Measurements from ENCODE around the gene TLE2. TPM values are rescaled to one million over a fixed set of nuclear protein-coding genes. Genes with fewer than 3 reads are reported as not detected.

Gene TLE2
- polyA plus RNA-seq, 2 of the 4 experiments (the other 2 are of a cell fraction), result 2.1 to 2.6 TPM

DNA sequence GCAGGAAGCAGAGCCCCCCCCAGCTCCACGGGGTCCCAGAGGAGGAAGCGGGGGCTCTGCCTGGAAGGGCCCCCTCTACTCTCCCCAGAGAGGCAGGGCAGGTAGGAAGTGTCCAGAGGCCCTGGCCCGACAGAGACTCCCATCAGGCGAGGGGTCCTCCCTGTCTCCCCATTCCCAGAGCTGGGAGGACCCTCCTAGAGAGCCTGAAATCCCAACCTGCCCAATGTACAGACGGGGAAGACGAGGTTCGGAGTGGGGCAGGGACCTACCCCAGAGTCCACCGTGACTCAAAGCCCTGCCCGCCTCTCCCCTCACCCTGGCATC lies 1.1 kb downstream of the TLE2 start:
- Histone ChIP-seq H3K4me3 (no peak overlapping the region), H3K4me1 (no peaks in the 10 kb centered on the region; the same call in 2 of the 3 replicates), H3K27ac (no peak overlapping the region), H3K9me3 (no peaks in the 10 kb centered on the region), H3K4me2 (no peak overlapping the region; the same call in 2 of the 3 replicates)
- ChIA-PET POLR2A (no interaction called here), CTCF (interaction anchor here (0.9 kb wide), 1 partner anchor 8 kb away, joined by 3 read pairs; no protein-coding TSS in a partner anchor)
- 78% methylated on average over 4 of the region's 9 CpGs for WGBS (ENCODE audit: missing lambda C conversion rate)
- ATAC-seq, result no peak
- TF ChIP-seq JUN (IDR thresholded peaks at IDR 0.05) (no peak), POLR2AphosphoS2 (conservative IDR thresholded peaks at IDR 0.05; ENCODE audit: low read length) (no peak), MAZ (IDR thresholded peaks at IDR 0.05; ENCODE audit: borderline replicate concordance, low read depth, low read length) (no peak), SREBF2 (IDR thresholded peaks at IDR 0.05) (no peak), RFX5 (IDR thresholded peaks at IDR 0.05) (no peak), CHD4 (IDR thresholded peaks at IDR 0.05; ENCODE audit: borderline replicate concordance) (no peak), EHF (CRISPR knock-in tag; IDR thresholded peaks at IDR 0.05) (no peak), RAD21 (conservative IDR thresholded peaks at IDR 0.05 in 1 of 2, IDR thresholded peaks at IDR 0.05 in 1 of 2) (no peak), BHLHE40 (IDR thresholded peaks at IDR 0.05; ENCODE audit: low read depth, low read length) (no peak)
- TF ChIP-seq, protein P1, sequence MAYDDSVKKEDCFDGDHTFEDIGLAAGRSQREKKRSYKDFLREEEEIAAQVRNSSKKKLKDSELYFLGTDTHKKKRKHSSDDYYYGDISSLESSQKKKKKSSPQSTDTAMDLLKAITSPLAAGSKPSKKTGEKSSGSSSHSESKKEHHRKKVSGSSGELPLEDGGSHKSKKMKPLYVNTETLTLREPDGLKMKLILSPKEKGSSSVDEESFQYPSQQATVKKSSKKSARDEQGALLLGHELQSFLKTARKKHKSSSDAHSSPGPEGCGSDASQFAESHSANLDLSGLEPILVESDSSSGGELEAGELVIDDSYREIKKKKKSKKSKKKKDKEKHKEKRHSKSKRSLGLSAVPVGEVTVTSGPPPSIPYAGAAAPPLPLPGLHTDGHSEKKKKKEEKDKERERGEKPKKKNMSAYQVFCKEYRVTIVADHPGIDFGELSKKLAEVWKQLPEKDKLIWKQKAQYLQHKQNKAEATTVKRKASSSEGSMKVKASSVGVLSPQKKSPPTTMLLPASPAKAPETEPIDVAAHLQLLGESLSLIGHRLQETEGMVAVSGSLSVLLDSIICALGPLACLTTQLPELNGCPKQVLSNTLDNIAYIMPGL (CRISPR knock-in tag; IDR thresholded peaks at IDR 0.05; ENCODE audit: borderline replicate concordance), result no peak
- TF ChIP-seq, protein P2, sequence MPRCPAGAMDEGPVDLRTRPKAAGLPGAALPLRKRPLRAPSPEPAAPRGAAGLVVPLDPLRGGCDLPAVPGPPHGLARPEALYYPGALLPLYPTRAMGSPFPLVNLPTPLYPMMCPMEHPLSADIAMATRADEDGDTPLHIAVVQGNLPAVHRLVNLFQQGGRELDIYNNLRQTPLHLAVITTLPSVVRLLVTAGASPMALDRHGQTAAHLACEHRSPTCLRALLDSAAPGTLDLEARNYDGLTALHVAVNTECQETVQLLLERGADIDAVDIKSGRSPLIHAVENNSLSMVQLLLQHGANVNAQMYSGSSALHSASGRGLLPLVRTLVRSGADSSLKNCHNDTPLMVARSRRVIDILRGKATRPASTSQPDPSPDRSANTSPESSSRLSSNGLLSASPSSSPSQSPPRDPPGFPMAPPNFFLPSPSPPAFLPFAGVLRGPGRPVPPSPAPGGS (IDR thresholded peaks at IDR 0.05), result no peak
- TF ChIP-seq, protein P3, sequence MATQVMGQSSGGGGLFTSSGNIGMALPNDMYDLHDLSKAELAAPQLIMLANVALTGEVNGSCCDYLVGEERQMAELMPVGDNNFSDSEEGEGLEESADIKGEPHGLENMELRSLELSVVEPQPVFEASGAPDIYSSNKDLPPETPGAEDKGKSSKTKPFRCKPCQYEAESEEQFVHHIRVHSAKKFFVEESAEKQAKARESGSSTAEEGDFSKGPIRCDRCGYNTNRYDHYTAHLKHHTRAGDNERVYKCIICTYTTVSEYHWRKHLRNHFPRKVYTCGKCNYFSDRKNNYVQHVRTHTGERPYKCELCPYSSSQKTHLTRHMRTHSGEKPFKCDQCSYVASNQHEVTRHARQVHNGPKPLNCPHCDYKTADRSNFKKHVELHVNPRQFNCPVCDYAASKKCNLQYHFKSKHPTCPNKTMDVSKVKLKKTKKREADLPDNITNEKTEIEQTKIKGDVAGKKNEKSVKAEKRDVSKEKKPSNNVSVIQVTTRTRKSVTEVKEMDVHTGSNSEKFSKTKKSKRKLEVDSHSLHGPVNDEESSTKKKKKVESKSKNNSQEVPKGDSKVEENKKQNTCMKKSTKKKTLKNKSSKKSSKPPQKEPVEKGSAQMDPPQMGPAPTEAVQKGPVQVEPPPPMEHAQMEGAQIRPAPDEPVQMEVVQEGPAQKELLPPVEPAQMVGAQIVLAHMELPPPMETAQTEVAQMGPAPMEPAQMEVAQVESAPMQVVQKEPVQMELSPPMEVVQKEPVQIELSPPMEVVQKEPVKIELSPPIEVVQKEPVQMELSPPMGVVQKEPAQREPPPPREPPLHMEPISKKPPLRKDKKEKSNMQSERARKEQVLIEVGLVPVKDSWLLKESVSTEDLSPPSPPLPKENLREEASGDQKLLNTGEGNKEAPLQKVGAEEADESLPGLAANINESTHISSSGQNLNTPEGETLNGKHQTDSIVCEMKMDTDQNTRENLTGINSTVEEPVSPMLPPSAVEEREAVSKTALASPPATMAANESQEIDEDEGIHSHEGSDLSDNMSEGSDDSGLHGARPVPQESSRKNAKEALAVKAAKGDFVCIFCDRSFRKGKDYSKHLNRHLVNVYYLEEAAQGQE (IDR thresholded peaks at IDR 0.05), result no peak
- no peak for DNase-seq (ENCODE audit: low read depth in 1 of 2, low spot score in 1 of 2)
- FAIRE-seq, result no peak

DNA sequence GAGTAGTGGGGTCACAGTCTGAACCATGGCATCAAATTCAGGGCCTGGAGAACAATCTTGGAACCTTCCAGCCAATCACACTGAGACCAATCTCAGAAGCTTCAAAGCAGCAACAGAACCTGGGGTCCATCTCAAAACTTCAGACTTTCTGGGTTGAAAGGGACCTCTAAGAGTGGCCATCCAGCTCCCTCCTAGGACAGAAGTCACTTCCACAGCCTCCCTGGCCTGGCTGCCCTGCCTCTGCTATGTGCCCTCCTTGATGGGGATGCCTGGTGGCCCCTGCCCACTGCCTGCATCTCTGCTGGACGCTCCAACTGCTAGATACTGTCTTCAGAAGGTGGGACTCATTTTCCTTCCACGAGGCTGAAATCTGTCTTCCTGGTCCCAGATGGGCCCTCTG lies 1.8 kb downstream of the TLE2 start:
- Histone ChIP-seq H3K4me2 (no peak overlapping the region), H3K27ac (no peak overlapping the region), H3K4me1 (no peaks in the 10 kb centered on the region; the same call in 2 of the 3 replicates), H3K4me3 (no peak overlapping the region), H3K9me3 (no peaks in the 10 kb centered on the region)
- TF ChIP-seq, protein P4, sequence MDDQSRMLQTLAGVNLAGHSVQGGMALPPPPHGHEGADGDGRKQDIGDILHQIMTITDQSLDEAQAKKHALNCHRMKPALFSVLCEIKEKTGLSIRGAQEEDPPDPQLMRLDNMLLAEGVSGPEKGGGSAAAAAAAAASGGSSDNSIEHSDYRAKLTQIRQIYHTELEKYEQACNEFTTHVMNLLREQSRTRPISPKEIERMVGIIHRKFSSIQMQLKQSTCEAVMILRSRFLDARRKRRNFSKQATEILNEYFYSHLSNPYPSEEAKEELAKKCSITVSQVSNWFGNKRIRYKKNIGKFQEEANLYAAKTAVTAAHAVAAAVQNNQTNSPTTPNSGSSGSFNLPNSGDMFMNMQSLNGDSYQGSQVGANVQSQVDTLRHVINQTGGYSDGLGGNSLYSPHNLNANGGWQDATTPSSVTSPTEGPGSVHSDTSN (IDR thresholded peaks at IDR 0.05), result no peak
- no peak for TF ChIP-seq SREBF2 (IDR thresholded peaks at IDR 0.05)
- no peak for TF ChIP-seq FOXS1 (CRISPR knock-in tag; IDR thresholded peaks at IDR 0.05)
- no peak for TF ChIP-seq RFX5 (IDR thresholded peaks at IDR 0.05)
- no peak for TF ChIP-seq TP53 (CRISPR knock-in tag; IDR thresholded peaks at IDR 0.05)
- TF ChIP-seq ZSCAN20 (CRISPR knock-in tag; IDR thresholded peaks at IDR 0.05), result no peak
- no peak for TF ChIP-seq MAFK (IDR thresholded peaks at IDR 0.05; ENCODE audit: partially characterized antibody)
- no peak for TF ChIP-seq EP300 (IDR thresholded peaks at IDR 0.05)
- TF ChIP-seq, protein P1 (CRISPR knock-in tag; IDR thresholded peaks at IDR 0.05; ENCODE audit: borderline replicate concordance), result no peak
- no peak for TF ChIP-seq KDM1A (IDR thresholded peaks at IDR 0.05; ENCODE audit: low read depth)
- FAIRE-seq (no peak), DNase-seq (ENCODE audit: low read depth in 1 of 2, low spot score in 1 of 2) (no peak), ATAC-seq (no peak)
- 100% methylated on average over 1 of the region's 2 CpGs for WGBS (ENCODE audit: missing lambda C conversion rate)
- POLR2A ChIA-PET, result no interaction called here
- CTCF ChIA-PET, result interaction anchor here (0.9 kb wide), 1 partner anchor 9 kb away, joined by 3 read pairs; no protein-coding TSS in a partner anchor

All from A549 (cell line).